GM12878 (cell line): ENCODE results near the gene OR51I2. TPM values are rescaled to one million over a fixed set of nuclear protein-coding genes. Genes with fewer than 3 reads are reported as not detected.

Experiments
- ATAC-seq: fragments of 200-7000 bp; cut with Tn5 transposase; 3 replicates; pipeline ENCODE4 v1.9.1; 2020; ENCODE audit warnings: mild to moderate bottlenecking, moderate library complexity
- BruUV-seq: library from RNA; stranded (reverse); fragments of 400-500 nt; replicated peaks from 2 replicates; lab custom pipeline; 2021; lab: Mats Ljungman, UMichigan
- CTCF ChIA-PET: fragments of 300-600 bp; sonication (Branson Sonifier 250); formaldehyde crosslinking; extraction: SDS; loops from one replicate; lab custom pipeline; 2021; ENCODE audit warnings: inconsistent platforms; lab: Yijun Ruan, JAX
- POLR2A ChIA-PET: fragments of 350-600 bp; formaldehyde crosslinking; extraction: SDS; loops from one replicate; lab custom pipeline; 2021; ENCODE audit warnings: inconsistent platforms; lab: Charles Lee
- RAD21 ChIA-PET: fragments of 300-600 bp; sonication (Branson Sonifier 250); formaldehyde crosslinking; loops from one replicate; lab custom pipeline; 2023; ENCODE audit warnings: antibody characterized with exemption; ENCODE audit not compliant: unreplicated experiment; lab: Charles Lee
- SMC1A ChIA-PET: fragments of 300-600 bp; sonication (Branson Sonifier 250); formaldehyde crosslinking; loops from one replicate; lab custom pipeline; 2023; ENCODE audit not compliant: unreplicated experiment, uncharacterized antibody; lab: Charles Lee
- DNase-seq: peaks from one replicate; pipeline ENCODE4 v3.0.0-alpha.2; 2011; ENCODE audit warnings: low read depth, low spot score
- FAIRE-seq: peaks from 3 replicates; lab custom pipeline; 2011; peaks lifted over from hg19 to GRCh38; lab: Jason Lieb, UNC
- H2AFZ ChIP-seq: 2 replicates; pipeline ENCODE4 v1.6.0; 2011; ENCODE audit warnings: low read depth, low read length, control low read depth; ENCODE audit not compliant: control insufficient read depth
- H3K27ac ChIP-seq: 2 replicates; pipeline ENCODE4 v1.5.1; 2011; ENCODE audit warnings: control low read depth; ENCODE audit not compliant: control insufficient read depth, insufficient read depth
- H3K27me3 ChIP-seq, 2 experiments: replicated peaks in 1 of 2; 2 replicates each; pipeline versions ENCODE4 v1.6.0 to v1.6.1; 2011; ENCODE audit warnings: low read length in 1 of 2; ENCODE audit not compliant: control insufficient read depth in 2 of 2, insufficient read depth in 2 of 2
- H3K36me3 ChIP-seq, 2 experiments: 2 replicates each; pipeline ENCODE4 v1.5.1; 2011; ENCODE audit warnings: low read length in 1 of 2; ENCODE audit not compliant: control insufficient read depth in 2 of 2, insufficient read depth in 2 of 2
- H3K4me1 ChIP-seq: 2 replicates; pipeline ENCODE4 v1.6.1; 2011; ENCODE audit warnings: mild to moderate bottlenecking, low read length, moderate library complexity, mixed read lengths; ENCODE audit not compliant: control insufficient read depth, insufficient read depth
- H3K4me2 ChIP-seq: 2 replicates; pipeline ENCODE4 v1.6.0; 2011; ENCODE audit warnings: control low read depth; ENCODE audit not compliant: control insufficient read depth, insufficient read depth
- H3K4me3 ChIP-seq: fragments of 200-600 bp; sonication (generic); 2 replicates; pipeline ENCODE4 v1.5.1; 2016
- H3K79me2 ChIP-seq: 2 replicates; pipeline ENCODE4 v1.6.0; 2011; ENCODE audit warnings: low read length; ENCODE audit not compliant: control insufficient read depth, insufficient read depth
- H3K9ac ChIP-seq: 2 replicates; pipeline ENCODE4 v1.8.0; 2011; ENCODE audit warnings: low read length, control low read depth, mixed read lengths; ENCODE audit not compliant: control insufficient read depth, insufficient read depth
- H3K9me3 ChIP-seq: replicated peaks from 3 replicates; pipeline ENCODE4 v1.5.1; 2011; ENCODE audit warnings: mild to moderate bottlenecking, low read length; ENCODE audit not compliant: control insufficient read depth, insufficient read depth
- H4K20me1 ChIP-seq: 2 replicates; pipeline ENCODE4 v1.6.0; 2011; ENCODE audit not compliant: control insufficient read depth, insufficient read depth
- BCLAF1 ChIP-seq: fragments of 450-650 bp; IDR thresholded peaks from 2 replicates; pipeline ENCODE4 v1.6.1; 2017; ENCODE audit warnings: antibody characterized with exemption, mild to moderate bottlenecking, moderate library complexity
- MXI1 ChIP-seq: fragments of 150-350 bp; IDR thresholded peaks from 2 replicates; pipeline ENCODE4 v1.6.1; 2011; ENCODE audit warnings: low read depth, mild to moderate bottlenecking, inconsistent platforms, low read length, improper control_type of control experiment
- NR2C2 ChIP-seq: IDR thresholded peaks from 2 replicates; pipeline ENCODE4 v1.6.1; 2011; ENCODE audit warnings: borderline replicate concordance, low read depth; ENCODE audit not compliant: control insufficient read depth, insufficient read length
- POLR2A ChIP-seq: IDR thresholded peaks from 2 replicates; pipeline ENCODE4 v1.6.1; 2011; ENCODE audit warnings: low read depth, mild to moderate bottlenecking, low read length
- POU2F2 ChIP-seq: IDR thresholded peaks from 3 replicates; pipeline ENCODE4 v1.6.1; 2011; ENCODE audit warnings: low read depth, mild to moderate bottlenecking, low read length, borderline replicate concordance
- PRDM15 ChIP-seq: fragments of 450-650 bp; formaldehyde crosslinking; IDR thresholded peaks from 2 replicates; pipeline ENCODE4 v1.4.0; 2020; ENCODE audit warnings: mild to moderate bottlenecking, moderate library complexity
- RELA ChIP-seq: fragments of 450-650 bp; IDR thresholded peaks from 2 replicates; pipeline ENCODE4 v1.8.0; 2014; ENCODE audit warnings: borderline replicate concordance; ENCODE audit not compliant: partially characterized antibody
- ZBED1 ChIP-seq: IDR thresholded peaks from 2 replicates; pipeline ENCODE4 v1.6.1; 2016; ENCODE audit warnings: borderline replicate concordance
- WGBS: methylation state at CpG from one replicate; pipeline ENCODE4 v1.1.6; 2016; ENCODE audit warnings: low lambda C conversion rate; ENCODE audit not compliant: insufficient replicate concordance, insufficient coverage; ENCODE audit errors: missing lambda C conversion rate; 5-methylcytosine and 5-hydroxymethylcytosine counted together
- in situ Hi-C: fragments of 300-500 bp; cut with MboI; formaldehyde crosslinking; loops from 9 replicates; pipeline ENCODE4 v1.14.3; 2018; ENCODE audit warnings: mixed read lengths
- intact Hi-C: fragments of 100-400 bp; cut with micrococcal nuclease; formaldehyde crosslinking; loops from one replicate; pipeline ENCODE4 v1.14.2; 2022; ENCODE audit not compliant: unreplicated experiment
- polyA plus RNA-seq, 11 experiments: library from polyadenylated mRNA; depleted of rRNA in 4 of 11; unstranded in 6 of 11; stranded (reverse) in 5 of 11; fragments of >200 nt; fragmentation: Nextera tagmentation in 4 of 11; fragmentation: Illumina TruSeq in 1 of 11; extraction: Ambion mirVana in 4 of 11; extraction: Trizol in 1 of 11; gene quantifications; 1 replicate in 1 of 11; 2 replicates in 10 of 11; pipeline versions ENCODE4 v1.2.1 to v1.2.3, GENCODE V29; 2011 to 2016; ENCODE audit warnings: inconsistent platforms in 2 of 11, missing spikeins in 2 of 11, low read depth in 1 of 11
- total RNA-seq, 4 experiments: library from RNA; depleted of rRNA in 3 of 4; stranded (reverse); fragments of >200 nt in 3 of 4; fragmentation: Illumina TruSeq in 1 of 4; extraction: Trizol in 1 of 4; gene quantifications; 2 replicates each; pipeline versions ENCODE4 v1.2.1 to v1.2.3, GENCODE V29; 2013 to 2021
- TF ChIP-seq, protein P1 (sequence below), 3 experiments: IDR thresholded peaks in 2 of 3; conservative IDR thresholded peaks in 1 of 3; 2 replicates each; pipeline ENCODE4 v1.5.1; 2011; ENCODE audit warnings: low read depth in 3 of 3, low read length in 3 of 3, mild to moderate bottlenecking in 3 of 3, control low read depth in 2 of 3, moderate library complexity in 2 of 3, inconsistent platforms in 1 of 3, mixed read lengths in 1 of 3; ENCODE audit not compliant: control insufficient read depth in 2 of 3, insufficient read depth in 1 of 3; ENCODE audit errors: extremely low read depth in 1 of 3

Gene OR51I2
- total and polyA plus RNA-seq, 10 of the 15 experiments (the other 5 are each of a cell fraction or from before 2014, with no cell fraction given): not detected

DNA sequence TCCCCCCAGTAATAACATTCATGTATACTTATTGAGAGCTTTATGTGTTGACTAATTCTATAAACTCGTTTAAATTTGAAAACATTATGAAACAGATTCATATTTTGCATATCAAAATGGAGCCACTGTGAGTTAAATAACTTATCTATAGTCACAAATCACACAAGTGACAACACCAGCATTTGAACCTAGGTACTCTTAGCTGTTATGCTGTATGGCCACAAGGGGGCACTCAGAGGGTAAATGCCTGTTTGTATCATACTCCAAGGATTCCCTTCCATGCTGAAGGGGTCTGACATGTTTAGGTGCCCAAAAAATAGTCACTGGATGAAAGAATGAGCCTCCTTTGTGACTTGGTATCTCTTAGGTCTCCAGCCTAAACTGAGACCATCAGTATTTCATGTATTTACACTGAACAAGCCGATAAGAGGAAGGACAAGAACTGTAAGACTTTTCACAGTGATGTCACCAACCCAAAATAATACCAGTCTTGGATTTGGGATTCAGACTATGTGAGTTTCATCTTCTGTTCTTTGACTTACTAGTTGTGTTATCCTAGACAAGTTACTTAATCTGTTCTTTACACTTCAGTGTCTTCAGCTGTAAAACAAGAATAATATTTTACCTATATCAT, 27.2 kb downstream of the OR51I2 start:
- Histone ChIP-seq H3K4me1 (no peaks in the 10 kb centered on the region), H3K79me2 (no peaks in the 10 kb centered on the region), H3K27ac (no peak overlapping the region), H3K9ac (no peak overlapping the region), H3K4me3 (no peak overlapping the region), H3K9me3 (no peaks in the 10 kb centered on the region), H3K4me2 (no peak overlapping the region), H4K20me1 (no peaks in the 10 kb centered on the region), H2AFZ (no peak overlapping the region), H3K27me3 (no peaks in the 10 kb centered on the region; a peak in 1 of 4 replicates), H3K36me3 (no peaks in the 10 kb centered on the region)
- peak; percentile 35 for FAIRE-seq
- 2% methylated on average over 2 of the region's 2 CpGs for WGBS
- intact Hi-C loops: loop anchor here (1.0 to 5.0 kb wide), 3 partner anchors 77 to 332 kb away; partner anchors contain the start of gene OR52N2
- ChIA-PET SMC1A (interaction anchor here (0.7 to 2.3 kb wide), 10 partner anchors 9 to 415 kb away, joined by 3 to 10 read pairs (median 6); no protein-coding TSS in a partner anchor), RAD21 (interaction anchor here (0.7 to 2.4 kb wide), 9 partner anchors 23 to 415 kb away, joined by 3 to 13 read pairs (median 6); partner anchors contain the start of gene TRIM5), CTCF (interaction anchor here (0.6 to 3.4 kb wide), 27 partner anchors 9 to 878 kb away, joined by 3 to 20 read pairs (median 6); partner anchors contain the start of genes OR52N2 and TRIM5), POLR2A (no interaction called here)
- no peak for DNase-seq
- in situ Hi-C loops: no loop called here
- peak; percentile 90 for ATAC-seq
- BruUV-seq: no TSS peak
- no peak for TF ChIP-seq ZBED1
- no peak for TF ChIP-seq MXI1
- no peak for TF ChIP-seq NR2C2
- no peak for TF ChIP-seq PRDM15 (CRISPR knock-in tag)
- TF ChIP-seq, protein P1, sequence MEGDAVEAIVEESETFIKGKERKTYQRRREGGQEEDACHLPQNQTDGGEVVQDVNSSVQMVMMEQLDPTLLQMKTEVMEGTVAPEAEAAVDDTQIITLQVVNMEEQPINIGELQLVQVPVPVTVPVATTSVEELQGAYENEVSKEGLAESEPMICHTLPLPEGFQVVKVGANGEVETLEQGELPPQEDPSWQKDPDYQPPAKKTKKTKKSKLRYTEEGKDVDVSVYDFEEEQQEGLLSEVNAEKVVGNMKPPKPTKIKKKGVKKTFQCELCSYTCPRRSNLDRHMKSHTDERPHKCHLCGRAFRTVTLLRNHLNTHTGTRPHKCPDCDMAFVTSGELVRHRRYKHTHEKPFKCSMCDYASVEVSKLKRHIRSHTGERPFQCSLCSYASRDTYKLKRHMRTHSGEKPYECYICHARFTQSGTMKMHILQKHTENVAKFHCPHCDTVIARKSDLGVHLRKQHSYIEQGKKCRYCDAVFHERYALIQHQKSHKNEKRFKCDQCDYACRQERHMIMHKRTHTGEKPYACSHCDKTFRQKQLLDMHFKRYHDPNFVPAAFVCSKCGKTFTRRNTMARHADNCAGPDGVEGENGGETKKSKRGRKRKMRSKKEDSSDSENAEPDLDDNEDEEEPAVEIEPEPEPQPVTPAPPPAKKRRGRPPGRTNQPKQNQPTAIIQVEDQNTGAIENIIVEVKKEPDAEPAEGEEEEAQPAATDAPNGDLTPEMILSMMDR (IDR thresholded peaks at IDR 0.05 in 2 of 3, conservative IDR thresholded peaks at IDR 0.05 in 1 of 3; ENCODE audit: control insufficient read depth in 2 of 3, extremely low read depth in 1 of 3, insufficient read depth in 1 of 3, low read depth in 3 of 3, low read length in 3 of 3): peak; percentile 69 to 83 (median 75)
- no peak for TF ChIP-seq BCLAF1
- TF ChIP-seq RELA: no peak
- no peak for TF ChIP-seq POLR2A
- TF ChIP-seq POU2F2: no peak
